Stimulated activated CD4-positive, alpha-beta T cell treated with anti-CD3 and anti-CD28 coated beads, Interleukin-1b, Interleukin-23, amount 100 ng/mL, for 4 hours (primary cell): ENCODE results near the gene ZFP64.
"Not testable (repeated sequence)": the region's sequence is repeated elsewhere in the genome, so short reads cannot be mapped to it uniquely, and the experiment has no call there.

Experiments used
- DNase-seq, 2 donors: peaks; one replicate each; pipeline ENCODE4 v3.0.0-alpha.2; 2020; ENCODE audit warnings: low read depth in 2 of 2

Gene ZFP64

DNA sequence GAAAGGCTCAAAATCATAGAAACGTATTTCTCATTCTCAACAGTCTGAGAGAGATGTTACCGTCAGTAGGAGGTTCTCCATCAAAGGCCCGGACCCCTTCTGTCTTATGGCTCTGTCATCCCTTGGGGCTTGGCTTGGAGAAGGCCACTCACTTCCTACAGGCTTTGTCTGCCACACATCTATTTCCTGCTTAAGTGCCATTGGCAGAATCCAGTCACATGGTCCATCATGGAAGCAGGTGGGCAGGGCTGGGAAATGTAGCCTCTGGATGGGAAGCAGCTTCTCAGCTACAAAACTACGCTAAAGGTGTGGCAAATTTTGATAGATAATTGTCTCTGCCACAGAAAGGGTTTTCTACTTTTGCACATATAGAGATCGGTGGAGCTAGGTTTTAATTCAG is 12.6 kb upstream of the ZFP64 start:
- DNase-seq = no peak

GRCh38 chr20:52201395-52201794 is 9.8 kb upstream of the ZFP64 start:
- no peak for DNase-seq

GRCh38 chr20:52200870-52201269 is 9.3 kb upstream of the ZFP64 start:
- DNase-seq = no peak

DNA sequence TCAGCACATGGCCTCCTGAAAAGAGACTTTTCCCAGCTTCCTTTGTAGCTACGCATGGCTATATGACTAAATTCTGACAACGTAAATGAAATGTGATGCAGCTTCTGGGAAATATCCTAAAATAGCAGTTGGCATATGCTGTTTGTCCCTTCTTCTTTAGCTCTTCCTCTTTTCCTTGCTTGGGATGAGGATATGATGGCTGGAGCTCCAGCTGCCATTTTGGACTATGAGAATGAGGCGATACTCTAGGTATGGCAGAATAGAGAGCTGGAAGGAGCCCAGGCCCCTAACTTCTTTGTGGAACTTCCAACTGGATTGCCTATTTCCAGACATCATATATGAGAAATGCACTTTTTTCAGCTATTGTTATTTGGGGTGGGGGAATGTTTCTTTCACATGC is 5.3 kb upstream of the ZFP64 start:
- no peak for DNase-seq

DNA sequence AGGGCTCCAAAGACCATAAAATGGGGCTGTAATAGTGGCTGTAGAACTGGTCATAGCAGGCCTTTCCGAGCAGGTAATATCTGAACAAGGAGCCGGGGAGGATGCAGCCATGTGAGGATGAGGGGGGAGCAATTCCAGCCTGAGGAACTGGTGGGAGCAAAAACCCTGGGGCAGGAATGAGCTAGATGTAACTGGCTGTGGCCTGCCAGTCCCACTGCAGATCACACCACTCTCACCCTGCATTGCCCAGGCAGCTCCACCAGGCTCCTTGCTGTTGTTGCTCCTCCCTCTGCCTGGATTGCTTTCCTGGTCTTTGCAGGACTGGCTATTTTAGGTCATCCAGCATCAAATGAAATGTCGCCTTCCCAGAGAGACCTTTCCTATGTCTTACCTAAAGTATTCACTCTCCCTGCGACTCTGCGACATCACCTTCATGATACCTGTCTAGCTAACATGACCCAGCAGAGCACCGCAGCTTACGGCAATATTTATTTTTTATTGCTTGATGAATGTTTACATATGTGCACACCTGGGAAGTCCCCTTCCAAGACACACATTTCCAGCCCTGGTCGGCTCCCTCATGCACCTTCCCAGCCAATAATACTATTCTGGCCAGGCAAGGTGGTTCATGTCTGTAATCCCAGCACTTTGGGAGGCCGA is 2.4 kb upstream of the ZFP64 start:
- no peak for DNase-seq

DNA sequence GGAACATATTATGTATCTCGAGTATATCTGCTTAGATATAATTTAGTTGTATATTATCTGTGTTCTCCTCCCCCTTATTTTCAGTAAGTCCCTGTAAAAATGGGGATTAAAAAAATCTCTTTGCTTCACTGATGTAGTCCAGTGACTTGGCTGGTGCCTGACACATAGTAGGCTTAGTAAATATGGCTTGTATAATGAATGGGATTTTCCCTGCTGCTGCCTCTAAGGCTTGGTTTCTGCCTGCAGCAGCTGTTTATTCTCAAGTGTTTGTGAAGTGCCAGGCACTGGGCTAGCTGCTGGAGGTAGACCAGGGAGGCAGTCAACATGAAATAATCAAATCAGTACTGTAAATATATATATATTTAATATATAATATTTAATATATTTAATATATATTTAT is 1.6 kb upstream of the ZFP64 start:
- DNase-seq = no peak

GRCh38 chr20:52192719-52193007 is 1.1 kb upstream of the ZFP64 start:
- not testable (repeated sequence) for DNase-seq

- peak in 1 of 2 donors; percentile 30 for DNase-seq
Observed at GRCh38 chr20:52191916-52192718, 538 bp upstream of the ZFP64 start.

GRCh38 chr20:52190437-52191131 is 995 bp downstream of the ZFP64 start:
- peak; percentile 17 for DNase-seq

GRCh38 chr20:52181766-52182165 is 9.8 kb downstream of the ZFP64 start:
- DNase-seq = no peak

DNA sequence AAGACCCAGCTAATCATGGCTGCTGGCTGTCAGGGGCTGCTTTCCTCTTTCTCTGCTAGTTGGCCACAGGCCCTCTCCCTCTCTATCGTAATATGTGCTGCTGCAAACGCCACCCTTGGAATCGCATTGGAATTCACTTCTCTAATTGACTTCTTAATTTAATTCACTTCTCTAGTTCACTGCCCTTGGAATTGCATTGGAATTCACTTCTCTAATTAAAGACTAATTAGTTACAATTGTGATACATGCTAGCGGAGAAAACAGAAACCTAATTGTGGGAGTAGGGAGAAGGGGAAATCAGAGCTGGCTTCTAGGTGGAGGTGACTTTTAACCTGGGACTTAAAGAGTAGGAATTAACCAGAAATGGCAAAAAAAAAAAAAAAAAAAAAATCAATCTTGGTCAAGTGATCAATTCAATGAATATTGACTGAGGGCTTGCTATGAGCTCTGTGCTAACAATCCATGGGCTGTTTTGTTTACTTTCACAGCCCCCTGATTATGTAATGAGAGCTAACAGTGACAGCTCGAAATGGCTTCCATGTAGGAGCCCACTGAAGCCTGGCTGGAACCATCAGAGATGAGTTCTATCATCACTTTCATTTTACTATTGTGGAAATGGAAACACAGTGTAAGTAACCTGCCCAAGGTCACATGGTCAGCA is 11.3 kb downstream of the ZFP64 start:
- DNase-seq = no peak

DNA sequence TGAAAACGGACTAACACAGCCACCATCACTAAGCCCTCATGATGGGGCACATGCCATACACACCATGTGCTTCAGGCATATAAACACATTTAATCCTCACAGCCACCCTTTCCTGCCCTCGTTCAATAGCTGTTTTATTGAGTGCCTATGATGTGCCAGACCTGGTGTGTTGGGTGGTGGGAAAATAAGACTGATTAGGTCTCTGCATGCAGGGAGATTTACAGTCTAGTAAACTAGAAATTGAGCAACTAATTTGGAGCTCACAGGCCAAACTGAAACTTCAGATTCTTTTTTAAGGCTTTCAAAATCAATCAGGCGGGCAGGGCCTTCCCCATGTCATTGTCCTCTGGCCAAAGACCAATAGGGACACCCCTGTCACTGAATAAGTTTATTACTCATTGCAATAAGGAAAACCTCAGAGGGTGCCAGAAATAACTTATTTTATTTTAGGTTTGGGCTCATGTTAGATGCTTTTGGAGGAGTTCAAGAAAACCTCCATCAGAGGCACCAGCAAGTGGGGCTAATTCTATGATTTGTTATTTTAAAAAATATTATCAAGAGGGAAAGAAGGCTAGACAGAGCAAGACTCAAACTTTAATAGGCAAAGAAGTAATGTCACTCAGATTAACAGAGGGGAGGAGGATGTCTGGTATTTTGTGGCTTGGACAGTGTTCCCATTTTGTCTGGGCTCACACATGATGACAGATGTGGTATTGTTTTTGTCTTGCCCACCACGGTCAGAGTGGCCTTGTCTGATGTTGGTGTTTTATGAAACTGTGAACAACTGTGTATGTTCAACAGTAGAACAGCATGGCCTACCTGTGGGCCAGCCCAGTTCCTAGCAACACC is 12.0 kb downstream of the ZFP64 start:
- no peak for DNase-seq

DNA sequence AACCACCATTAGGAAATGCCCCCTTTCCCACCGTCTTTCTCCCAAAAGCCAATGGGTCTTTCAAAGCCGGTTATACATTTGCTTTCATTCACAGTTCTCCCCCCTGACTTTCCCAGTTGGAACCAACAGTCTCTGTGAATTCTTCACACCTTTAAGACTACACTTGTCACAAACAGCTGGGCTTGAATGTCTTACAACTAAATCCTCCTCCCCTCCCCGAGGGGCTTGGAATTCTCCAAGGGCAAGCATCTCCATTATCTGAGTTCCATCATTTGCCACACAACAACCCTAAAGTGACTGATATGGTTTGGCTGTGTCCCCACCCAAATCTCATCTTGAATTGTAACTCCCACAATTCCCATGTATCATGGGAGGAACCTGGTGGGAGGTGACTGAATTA is 12.9 kb downstream of the ZFP64 start:
- no peak for DNase-seq

GRCh38 chr20:52175840-52176239 is 15.7 kb downstream of the ZFP64 start:
- no peak for DNase-seq

GRCh38 chr20:52172392-52173047 is 19.1 kb downstream of the ZFP64 start:
- DNase-seq = no peak

DNA sequence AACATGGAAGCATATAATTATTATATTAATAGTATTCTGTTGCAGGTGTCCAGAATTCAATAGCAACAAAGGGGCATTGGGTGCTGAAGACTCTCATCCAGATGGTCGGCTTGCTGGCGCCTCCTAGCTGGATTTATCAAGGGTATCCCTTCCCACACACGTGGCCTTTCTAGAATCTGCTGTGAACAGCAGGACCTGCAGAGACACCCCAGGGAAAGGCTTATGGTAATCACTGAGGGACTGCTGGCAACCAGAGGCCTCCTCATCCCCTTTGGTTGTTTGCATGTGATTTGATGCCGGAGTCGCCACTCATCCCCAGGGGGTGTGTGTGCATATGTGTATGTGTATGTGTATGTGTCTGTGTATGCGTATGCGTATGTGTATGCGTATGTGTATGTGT is 20.6 kb downstream of the ZFP64 start:
- no peak for DNase-seq

GRCh38 chr20:52168116-52168515 is 23.5 kb downstream of the ZFP64 start:
- no peak for DNase-seq

DNA sequence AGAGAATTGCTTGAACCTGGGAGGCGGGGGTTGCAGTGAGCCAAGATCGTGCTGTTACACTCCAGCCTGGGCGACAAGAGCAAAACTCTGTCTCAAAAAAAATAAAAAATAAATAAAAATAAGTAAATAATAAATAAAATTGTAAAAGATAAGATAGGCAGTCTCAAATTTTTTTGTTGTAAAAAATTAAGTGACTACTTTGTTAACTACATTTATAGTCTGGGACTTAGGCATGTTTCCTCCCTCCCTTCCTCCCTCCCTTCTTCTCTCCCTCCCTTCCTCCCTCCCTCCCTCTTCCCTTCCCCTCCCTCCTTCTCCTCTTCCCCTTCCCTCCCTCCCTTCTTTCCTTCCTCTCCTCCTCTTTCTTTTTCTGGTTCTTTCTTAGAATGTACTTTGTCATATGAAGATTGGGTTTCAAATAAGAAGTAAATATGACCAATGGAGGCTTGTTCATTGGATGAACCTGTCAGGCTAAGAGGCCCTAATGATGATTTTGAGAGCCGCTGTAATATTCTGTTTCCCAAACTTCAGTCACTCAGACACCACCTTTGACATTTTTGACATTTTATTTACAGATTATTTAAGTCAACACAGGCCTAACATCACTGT is 24.2 kb downstream of the ZFP64 start:
- no peak for DNase-seq

- DNase-seq = no peak
Observed at GRCh38 chr20:52166150-52166549, 25.4 kb downstream of the ZFP64 start.

DNA sequence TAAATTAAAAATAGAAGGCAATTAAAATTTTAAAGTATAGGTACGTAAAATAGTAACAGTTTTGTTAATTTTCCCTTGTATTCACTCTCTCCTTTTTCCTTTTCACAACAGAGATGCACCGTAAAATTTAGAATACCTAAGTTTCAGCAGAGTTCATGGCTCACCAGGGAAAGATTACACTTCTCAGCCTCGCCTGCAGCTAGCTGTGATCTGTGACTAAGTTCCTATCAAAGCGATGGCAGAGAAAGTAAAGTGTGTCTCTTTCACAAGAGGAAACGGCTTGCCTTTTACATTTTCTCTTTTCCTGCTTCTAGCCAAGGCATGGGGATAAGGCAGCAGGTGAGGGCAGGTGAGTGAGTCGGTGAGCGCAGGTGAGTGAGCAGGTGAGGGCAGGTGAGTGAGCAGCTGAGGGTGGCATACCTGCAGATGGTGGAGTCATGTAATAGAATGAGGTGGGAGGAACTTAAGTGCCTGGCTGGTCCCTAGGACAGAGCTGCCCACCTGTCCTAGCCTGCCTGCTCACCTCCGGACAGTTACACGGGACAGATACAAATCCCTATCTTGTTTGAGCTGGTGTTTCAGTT is 30.9 kb downstream of the ZFP64 start:
- no peak for DNase-seq
